ENCODE results near the gene KCTD13.
"Not testable (repeated sequence)": the region's sequence is repeated elsewhere in the genome, so short reads cannot be mapped to it uniquely, and the experiment has no call there.

KCTD13 gene

GRCh38 chr16:29925781-29926710, at the start of gene KCTD13:
Gene KCTD13 (minus strand): TSS chr16:29926226. CDS start chr16:29926033, 193 bp downstream.
- peak; percentile 85 to 89 (median 85) for DNase-seq (ENCODE audit: low read depth in 3 of 3)

DNA sequence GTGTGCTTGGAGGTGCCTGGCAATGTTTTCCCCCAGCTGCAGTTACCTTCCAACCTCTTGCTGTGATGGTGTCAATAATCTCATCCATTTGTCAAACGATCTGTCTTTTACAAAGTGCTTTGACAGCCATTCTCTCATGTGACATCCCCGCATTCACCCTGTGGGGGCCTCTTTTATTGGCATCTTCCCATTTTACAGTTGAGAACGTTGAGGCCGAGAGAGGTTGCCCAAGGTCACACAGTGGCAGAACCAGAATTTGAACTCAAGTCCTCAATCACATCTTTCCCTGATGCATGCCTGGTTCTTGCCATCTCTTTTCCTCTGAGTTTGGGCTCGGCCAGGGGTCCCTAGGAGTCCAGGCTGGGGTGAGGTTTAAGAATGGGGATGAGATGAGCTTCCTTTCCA, 49.1 kb upstream of the KCTD13 start:
- DNase-seq (ENCODE audit: low read depth in 3 of 3), result no peak

GRCh38 chr16:29974291-29975133, 48.5 kb upstream of the KCTD13 start:
- no peak for DNase-seq (ENCODE audit: low read depth in 3 of 3)

- peak; percentile 83 to 96 (median 83) for DNase-seq (ENCODE audit: low read depth in 3 of 3)
These were observed 47.6 kb upstream of the KCTD13 start, which contains the start of gene TAOK2 for GRCh38 chr16:29973384-29974246. Gene TAOK2 (plus strand): TSS chr16:29973868. CDS start chr16:29977773, 3,905 bp downstream.

GRCh38 chr16:29972992-29973383, 47.0 kb upstream of the KCTD13 start:
- no peak for DNase-seq (ENCODE audit: low read depth in 3 of 3)

- DNase-seq (ENCODE audit: low read depth in 3 of 3), result no peak
These were observed 46.5 kb upstream of the KCTD13 start for GRCh38 chr16:29972500-29972899.

- DNase-seq (ENCODE audit: low read depth in 3 of 3), result no peak
These were observed 45.3 kb upstream of the KCTD13 start for GRCh38 chr16:29971304-29971703.

DNA sequence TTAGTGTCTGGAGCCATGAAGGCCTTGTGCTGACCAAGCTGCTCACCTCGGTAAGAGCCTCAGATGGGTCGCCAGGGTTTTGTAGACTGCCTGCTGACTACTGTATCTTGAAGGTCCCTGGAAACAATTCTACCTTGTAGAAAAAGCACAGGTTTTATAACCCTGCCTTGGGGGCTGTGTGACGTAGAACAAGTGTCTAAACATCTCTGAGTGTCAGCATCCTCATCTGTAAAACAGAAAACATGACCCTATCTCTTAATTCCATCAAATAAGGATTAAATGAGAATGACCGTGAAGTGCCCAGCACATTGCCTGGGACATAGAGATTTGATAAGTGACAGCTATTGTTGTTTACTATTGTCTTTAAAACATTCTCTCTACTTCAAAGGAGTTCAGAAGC, 42.2 kb upstream of the KCTD13 start:
- DNase-seq (ENCODE audit: low read depth in 3 of 3), result no peak

GRCh38 chr16:29963021-29963743, 37.2 kb upstream of the KCTD13 start:
- no peak for DNase-seq (ENCODE audit: low read depth in 3 of 3)

- no peak for DNase-seq (ENCODE audit: low read depth in 3 of 3)
These were observed 36.4 kb upstream of the KCTD13 start for GRCh38 chr16:29962344-29962994.

GRCh38 chr16:29961479-29962343, 35.7 kb upstream of the KCTD13 start, which contains the start of gene TMEM219:
Gene TMEM219 (plus strand): TSS chr16:29962079. CDS start chr16:29963144, 1,065 bp downstream.
- DNase-seq (ENCODE audit: low read depth in 3 of 3), result peak; percentile 85 to 92 (median 91)

- DNase-seq (ENCODE audit: low read depth in 3 of 3), result no peak
These were observed 35.1 kb upstream of the KCTD13 start for GRCh38 chr16:29961127-29961478.

DNA sequence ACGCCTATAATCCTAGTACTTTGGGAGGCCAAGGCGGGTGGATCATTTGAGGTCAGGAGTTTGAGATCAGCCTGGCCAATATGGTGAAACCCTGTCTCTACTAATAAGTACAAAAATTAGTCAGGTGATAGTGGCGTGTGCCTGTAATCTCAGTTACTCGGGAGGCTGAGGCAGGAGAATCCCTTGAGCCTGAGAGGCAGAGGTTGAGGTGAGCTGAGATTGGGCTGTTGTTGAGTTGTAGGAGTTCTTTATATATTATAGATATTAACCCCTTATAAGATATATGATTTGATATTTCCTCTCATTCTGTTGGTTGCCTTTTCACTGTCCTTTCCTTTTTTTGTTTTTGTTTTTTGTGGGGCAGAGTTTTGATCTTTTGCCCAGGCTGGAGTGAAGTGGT, 33.8 kb upstream of the KCTD13 start:
- DNase-seq (ENCODE audit: low read depth in 3 of 3), result not testable (repeated sequence)

GRCh38 chr16:29959293-29959692, 33.3 kb upstream of the KCTD13 start:
- DNase-seq (ENCODE audit: low read depth in 3 of 3), result no peak

DNA sequence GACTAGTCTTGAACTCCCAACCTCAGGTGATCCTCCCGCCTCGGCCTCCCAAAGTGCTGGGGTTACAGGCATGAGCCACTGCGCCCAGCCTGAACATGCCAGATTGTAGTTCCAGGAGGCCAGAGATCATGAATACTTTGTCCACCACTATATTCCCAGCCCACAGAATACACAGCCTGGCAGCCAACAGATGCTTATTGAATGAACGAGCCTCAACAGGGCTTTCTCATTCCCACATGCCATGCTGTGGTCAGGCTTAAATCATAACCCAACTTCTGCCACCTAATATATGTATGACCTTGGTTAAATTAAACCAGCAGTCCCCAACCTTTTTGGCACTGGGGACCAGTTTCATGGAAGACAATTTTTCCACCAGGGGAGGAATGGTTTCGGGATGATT, 32.7 kb upstream of the KCTD13 start:
- no peak for DNase-seq (ENCODE audit: low read depth in 3 of 3)

DNA sequence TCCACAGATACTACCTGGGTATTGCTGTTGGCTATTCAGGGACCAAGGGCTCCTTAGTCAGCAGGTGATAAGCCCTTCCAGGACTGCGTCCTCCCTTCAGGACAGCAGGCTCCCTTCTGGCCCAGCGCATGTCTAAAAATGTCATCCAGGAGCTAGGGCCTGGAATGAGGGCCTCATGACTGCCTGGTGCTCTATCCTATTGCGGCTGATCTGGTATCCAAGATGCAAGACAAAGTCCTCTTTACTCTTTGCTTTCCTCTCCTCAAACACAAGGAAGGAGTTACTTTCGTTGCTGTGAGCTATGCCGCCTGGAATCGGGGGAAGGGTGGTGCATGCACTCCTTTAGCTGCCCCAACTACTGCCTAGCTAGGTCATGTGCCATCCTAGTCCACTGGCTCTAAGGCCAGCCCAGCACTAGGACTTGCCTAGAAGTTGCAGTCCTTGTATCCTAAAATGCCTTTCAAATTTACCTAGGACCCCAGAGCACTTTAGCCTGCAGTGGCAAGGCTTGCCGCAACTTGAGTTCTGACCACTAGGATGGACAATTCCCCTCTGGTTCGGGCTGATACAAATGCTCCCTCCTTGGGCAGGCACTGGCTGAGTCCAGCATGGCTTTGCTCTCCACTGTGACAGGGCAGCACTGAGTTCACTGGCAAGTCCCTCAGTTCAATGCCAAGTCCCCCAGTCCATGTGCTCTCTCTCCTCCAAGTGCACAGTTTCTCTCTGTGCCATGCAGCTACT, 25.8 kb upstream of the KCTD13 start:
- DNase-seq (ENCODE audit: low read depth in 3 of 3), result no peak

- no peak for DNase-seq (ENCODE audit: low read depth in 3 of 3)
These were observed 24.9 kb upstream of the KCTD13 start for GRCh38 chr16:29950806-29951461.

- no peak for DNase-seq (ENCODE audit: low read depth in 3 of 3)
These were observed 21.9 kb upstream of the KCTD13 start for GRCh38 chr16:29947897-29948296.

Measured in stimulated activated CD4-positive, alpha-beta T cell treated with anti-CD3 and anti-CD28 coated beads, TNF-alpha, amount 100 ng/mL, for 4 hours (primary cell).